LNCAP (cell line): Measurements from ENCODE around the gene KCND3.

Source experiments
- TF ChIP-seq, protein P1 (sequence below): fragments of 450-650 bp; IDR thresholded peaks from 2 replicates; pipeline ENCODE4 v1.5.1; 2017; ENCODE audit warnings: mild to moderate bottlenecking

KCND3 gene

DNA sequence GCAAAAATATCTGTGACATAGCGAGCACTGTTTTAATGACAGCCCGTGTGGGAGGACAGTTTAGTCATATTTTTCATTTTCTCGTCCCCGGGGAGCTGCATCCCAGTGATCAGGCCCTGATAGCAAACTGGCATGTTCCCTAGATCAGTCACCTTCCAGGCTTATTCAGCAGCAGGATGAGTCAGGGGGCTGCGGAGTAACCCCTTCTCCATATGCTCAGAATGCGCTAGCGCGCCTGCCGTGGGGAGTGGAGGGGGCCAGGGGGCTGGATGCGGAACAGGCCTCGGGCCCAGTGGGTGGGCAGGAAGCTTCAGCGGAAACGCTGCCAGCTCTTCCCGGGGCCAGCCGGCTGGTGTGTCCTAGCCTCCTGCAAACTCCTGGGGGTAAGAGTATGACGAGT lies 94.0 kb downstream of the KCND3 start:
- TF ChIP-seq, protein P1, sequence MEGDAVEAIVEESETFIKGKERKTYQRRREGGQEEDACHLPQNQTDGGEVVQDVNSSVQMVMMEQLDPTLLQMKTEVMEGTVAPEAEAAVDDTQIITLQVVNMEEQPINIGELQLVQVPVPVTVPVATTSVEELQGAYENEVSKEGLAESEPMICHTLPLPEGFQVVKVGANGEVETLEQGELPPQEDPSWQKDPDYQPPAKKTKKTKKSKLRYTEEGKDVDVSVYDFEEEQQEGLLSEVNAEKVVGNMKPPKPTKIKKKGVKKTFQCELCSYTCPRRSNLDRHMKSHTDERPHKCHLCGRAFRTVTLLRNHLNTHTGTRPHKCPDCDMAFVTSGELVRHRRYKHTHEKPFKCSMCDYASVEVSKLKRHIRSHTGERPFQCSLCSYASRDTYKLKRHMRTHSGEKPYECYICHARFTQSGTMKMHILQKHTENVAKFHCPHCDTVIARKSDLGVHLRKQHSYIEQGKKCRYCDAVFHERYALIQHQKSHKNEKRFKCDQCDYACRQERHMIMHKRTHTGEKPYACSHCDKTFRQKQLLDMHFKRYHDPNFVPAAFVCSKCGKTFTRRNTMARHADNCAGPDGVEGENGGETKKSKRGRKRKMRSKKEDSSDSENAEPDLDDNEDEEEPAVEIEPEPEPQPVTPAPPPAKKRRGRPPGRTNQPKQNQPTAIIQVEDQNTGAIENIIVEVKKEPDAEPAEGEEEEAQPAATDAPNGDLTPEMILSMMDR: no peak

DNA sequence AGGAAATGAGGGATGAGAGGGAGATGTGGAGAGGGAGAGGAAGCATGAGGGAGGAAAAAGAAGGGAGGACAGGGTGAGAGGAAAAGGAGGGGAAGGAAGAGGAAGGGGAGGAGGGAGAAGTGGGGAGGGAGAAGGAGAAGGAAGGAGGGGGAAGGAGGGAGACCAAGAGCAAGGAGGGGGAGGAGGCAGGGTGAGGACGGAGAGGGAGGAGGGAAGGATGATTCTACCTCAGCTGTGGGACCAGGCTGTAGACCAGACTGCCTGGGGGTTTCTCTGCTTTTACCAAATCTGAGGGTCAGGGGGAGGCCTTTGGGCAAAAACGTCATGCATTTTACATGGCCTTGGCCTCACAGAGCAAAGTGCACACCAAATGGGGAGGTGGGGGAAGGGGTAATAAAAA lies 94.5 kb downstream of the KCND3 start:
- TF ChIP-seq, protein P1: no peak

DNA sequence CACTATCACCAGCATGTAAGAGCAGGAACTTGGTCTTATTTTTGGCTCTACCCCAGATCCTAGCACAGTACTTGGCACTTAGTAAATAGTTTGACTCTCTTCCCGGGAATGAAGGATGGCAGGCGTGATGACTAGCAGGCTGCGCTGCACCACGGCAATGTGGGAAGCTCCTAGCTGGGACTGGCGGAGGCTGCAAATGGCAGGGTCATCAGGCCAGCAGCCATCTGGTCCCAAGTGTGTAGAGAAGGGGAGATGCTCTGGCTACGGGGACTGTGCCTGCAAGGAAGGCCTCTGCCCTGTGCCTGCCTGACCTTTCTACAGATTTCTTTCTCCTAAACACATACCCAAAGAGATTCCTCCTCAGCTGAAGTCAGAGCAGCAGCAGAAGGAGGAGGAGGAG lies 95.0 kb downstream of the KCND3 start:
- TF ChIP-seq, protein P1: no peak

DNA sequence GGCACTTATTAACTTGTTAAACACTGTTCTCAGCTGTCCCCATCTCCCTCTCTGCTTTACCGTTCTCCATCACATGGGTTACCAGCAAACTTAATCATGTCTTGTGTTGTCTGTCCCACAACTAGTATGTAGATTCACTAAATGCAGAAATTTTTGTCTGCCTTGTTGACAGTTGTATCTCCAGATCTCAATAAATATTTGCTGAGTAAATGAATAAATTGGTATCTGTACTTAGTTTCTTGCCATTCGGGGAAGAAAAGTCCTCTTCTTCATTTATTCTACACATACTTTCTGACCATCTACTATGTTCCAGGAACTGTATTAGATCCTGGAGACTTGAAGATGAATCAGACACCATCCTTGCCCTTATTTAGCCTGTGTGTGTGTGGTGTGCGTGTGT lies 97.9 kb downstream of the KCND3 start:
- TF ChIP-seq, protein P1: no peak

DNA sequence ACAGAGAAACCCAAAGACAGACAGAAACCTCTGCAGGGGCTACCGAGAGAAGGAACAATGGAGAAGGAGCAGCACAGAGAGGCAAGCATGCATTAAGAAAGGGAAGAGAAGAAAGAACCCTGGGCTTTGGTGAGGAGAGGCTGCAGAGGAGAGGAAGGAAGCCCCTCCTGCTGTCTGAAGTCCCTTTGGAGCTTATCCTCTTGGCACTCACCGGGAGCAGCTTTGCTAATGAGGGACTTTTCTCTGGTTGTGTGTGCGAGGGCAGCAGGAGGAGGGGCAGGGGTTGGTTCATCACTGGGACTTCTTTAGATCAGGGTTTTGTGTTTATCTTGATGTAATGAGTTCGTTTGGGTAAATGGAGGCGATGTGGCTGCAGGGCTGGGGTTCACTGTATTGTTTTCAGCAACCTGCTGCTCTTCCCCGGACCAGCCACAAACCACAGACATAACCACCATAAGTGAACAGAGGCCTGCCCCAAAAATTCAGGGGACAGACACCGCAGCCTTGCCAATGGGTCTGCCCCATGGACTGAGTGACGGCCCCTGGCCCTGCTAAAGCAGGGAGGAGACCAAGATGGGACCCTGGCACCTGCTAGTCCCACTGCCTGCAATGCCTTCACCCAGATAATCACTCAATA lies 100.6 kb downstream of the KCND3 start:
- TF ChIP-seq, protein P1: no peak

DNA sequence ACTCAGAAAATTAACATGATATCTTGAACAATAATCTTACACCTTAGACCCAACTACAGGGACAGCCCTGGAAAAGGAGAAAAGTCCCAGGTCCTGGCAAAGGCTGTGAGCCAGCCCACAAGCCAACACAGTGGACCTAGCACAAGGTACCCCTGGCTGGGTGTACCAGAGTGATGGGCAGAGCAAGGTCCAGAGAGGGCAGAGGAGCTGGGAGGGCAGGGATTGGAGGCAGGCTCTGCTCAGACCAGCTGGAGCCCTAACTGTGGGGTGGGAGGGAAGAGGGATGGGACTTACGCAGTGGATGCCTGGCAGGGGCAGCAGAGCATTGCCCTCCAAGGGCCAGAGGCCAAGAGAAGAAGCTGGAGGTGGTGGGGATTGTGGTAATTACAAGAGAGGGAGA lies 101.6 kb downstream of the KCND3 start:
- TF ChIP-seq, protein P1: no peak

DNA sequence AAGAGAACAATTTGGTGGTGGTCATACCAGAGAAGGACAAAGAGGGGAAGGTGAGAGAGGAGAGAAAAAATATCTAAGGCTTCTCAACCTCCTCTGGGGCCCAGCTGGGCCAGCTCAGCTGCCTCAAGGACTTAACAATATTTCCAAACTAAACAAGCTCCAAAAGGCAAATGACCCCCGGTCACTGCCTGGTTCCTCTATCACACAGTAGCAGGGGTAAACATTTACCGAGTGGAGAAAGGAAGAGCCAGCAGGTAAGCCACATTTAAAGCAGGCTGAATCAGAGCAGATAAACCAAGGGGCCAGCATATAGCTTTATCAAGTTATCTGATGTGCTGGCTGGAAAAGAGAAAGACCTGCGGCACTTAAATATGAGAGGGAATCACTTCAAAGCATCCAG lies 102.1 kb downstream of the KCND3 start:
- TF ChIP-seq, protein P1: no peak

DNA sequence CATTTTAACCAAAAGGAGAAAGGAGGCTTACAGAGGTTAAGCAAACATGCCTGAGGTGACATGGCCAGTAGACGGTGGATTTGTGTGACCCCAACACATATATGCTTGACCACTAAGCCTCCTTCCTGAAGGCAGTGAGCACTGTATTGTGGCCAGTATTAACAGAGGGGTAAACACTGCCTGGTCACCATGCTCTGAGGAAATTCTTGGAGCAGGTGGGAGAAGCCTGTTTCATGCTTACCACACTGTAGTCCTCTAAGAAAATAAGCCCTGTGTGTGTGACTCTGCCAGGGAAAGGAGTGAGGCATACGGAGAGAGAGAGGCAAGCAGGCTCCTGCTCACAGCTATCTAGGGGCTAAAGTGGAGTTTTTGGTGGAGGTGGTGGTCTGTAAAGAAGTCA lies 102.7 kb downstream of the KCND3 start:
- TF ChIP-seq, protein P1: no peak
